Endothelial cell of umbilical vein (primary cell): ENCODE measurements around the gene BLTP2.

ENCODE experiments used
- EZH2 ChIP-seq: IDR thresholded peaks from 2 replicates; pipeline ENCODE4 v1.6.1; 2012; ENCODE audit warnings: borderline replicate concordance, low read depth, mild to moderate bottlenecking, moderate library complexity, low read length, inconsistent platforms; ENCODE audit not compliant: severe bottlenecking
- POLR2A ChIP-seq: IDR thresholded peaks from 2 replicates; pipeline ENCODE4 v1.6.1; 2012; ENCODE audit warnings: low read depth, mild to moderate bottlenecking, control low read depth, low read length
- POLR2AphosphoS5 ChIP-seq: IDR thresholded peaks from 2 replicates; pipeline ENCODE4 v1.6.1; 2012; ENCODE audit warnings: low read depth, mild to moderate bottlenecking, control low read depth, low read length, moderate library complexity; ENCODE audit not compliant: insufficient read depth
- TF ChIP-seq, protein P1 (sequence below), 2 donors: IDR thresholded peaks; 1 replicate in 1 of 2; 2 replicates in 1 of 2; pipeline ENCODE4 v1.5.1; 2011; ENCODE audit warnings: low read length in 2 of 2, mild to moderate bottlenecking in 2 of 2, moderate library complexity in 2 of 2, control low read depth in 1 of 2, inconsistent platforms in 1 of 2, low read depth in 1 of 2; ENCODE audit not compliant: insufficient read depth in 1 of 2; ENCODE audit errors: extremely low read depth in 1 of 2

DNA sequence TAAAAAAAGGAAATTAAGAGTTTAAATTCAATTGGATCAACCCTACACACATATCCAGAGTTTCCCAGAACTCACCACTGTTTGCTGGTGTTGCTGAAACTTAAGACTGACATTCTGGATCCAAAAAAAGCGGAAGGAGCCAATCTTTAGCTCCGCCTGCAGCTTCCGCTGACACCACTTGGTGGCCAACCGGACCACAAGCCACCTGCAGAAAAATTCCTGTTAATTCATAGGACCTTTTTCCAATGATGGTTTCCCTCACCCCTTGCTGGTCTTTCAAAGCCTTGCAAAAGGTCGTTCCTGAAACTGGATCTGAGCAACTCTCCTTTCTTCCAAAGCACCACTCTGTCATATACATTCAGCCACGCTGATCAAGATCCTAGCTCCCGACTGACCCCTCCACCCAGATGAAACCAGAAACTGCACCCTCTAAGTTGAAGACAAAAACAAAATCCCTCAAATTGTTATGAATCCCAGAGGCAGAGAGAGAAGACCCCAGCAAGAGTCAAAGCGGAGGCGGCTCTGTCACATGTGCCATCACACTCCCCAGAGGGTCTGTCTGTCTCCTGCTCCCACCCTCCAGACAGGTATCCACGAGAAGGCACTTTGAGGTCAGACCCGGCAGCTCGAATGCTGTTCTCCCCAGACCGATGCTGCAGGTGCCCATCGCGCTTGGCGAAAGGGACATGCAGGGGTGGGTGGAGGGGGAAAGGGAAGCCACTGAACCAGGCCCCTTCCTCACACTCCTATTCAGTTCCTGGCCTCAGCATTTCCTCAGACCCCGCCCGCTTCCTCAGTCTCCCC is 773 bp downstream of the BLTP2 start:
- TF ChIP-seq, protein P1, sequence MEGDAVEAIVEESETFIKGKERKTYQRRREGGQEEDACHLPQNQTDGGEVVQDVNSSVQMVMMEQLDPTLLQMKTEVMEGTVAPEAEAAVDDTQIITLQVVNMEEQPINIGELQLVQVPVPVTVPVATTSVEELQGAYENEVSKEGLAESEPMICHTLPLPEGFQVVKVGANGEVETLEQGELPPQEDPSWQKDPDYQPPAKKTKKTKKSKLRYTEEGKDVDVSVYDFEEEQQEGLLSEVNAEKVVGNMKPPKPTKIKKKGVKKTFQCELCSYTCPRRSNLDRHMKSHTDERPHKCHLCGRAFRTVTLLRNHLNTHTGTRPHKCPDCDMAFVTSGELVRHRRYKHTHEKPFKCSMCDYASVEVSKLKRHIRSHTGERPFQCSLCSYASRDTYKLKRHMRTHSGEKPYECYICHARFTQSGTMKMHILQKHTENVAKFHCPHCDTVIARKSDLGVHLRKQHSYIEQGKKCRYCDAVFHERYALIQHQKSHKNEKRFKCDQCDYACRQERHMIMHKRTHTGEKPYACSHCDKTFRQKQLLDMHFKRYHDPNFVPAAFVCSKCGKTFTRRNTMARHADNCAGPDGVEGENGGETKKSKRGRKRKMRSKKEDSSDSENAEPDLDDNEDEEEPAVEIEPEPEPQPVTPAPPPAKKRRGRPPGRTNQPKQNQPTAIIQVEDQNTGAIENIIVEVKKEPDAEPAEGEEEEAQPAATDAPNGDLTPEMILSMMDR (IDR thresholded peaks at IDR 0.05; ENCODE audit: extremely low read depth in 1 of 2, insufficient read depth in 1 of 2, low read depth in 1 of 2, low read length in 2 of 2): peak; percentile 14 to 21
- TF ChIP-seq EZH2 (no peak), POLR2A (no peak), POLR2AphosphoS5 (no peak)
